HT1080 (cell line): ENCODE results near the gene CLEC17A. TPM values are rescaled to one million over a fixed set of nuclear protein-coding genes. Genes with fewer than 3 reads are reported as not detected.
"Not testable (repeated sequence)": the region's sequence is repeated elsewhere in the genome, so short reads cannot be mapped to it uniquely, and the experiment has no call there.

Source experiments
- DNase-seq: peaks from one replicate; pipeline ENCODE4 v3.0.0-alpha.2; 2015; ENCODE audit warnings: low read depth
- total RNA-seq: library from RNA; depleted of rRNA; stranded (reverse); fragments of >200 nt; shearing (Covaris generic); gene quantifications from 2 replicates; pipeline ENCODE4 v1.2.3, GENCODE V29; 2014

Gene CLEC17A
- total RNA-seq, 1 experiment from 2014 or later, result not detected

DNA sequence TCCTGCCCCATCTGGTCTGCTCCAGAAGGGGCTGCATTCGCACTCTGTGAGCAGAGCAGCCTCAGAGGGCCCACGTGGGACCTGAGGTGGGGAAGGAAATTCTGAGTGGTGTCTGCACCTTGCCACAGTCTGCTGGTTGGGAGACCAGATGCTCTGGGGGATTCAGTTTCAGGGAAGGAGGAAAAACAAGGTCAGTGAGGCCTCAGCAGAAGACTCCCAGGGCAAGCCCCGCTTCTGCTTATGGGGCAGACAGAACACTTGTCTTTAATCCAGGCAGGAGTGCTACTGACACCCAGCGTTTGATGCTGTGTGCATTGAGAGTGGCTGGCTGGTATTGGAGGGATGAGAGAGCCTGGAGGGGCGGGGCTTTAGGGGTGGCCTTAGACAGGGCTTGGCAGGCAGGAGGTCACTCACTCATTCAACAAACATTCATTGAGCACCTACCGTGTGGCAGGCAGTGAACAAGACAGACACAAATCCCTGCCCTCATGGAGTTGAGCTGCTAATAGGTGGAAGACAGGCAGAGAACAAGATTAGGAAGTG is 4.9 kb upstream of the CLEC17A start:
- DNase-seq, result peak; percentile 36

DNA sequence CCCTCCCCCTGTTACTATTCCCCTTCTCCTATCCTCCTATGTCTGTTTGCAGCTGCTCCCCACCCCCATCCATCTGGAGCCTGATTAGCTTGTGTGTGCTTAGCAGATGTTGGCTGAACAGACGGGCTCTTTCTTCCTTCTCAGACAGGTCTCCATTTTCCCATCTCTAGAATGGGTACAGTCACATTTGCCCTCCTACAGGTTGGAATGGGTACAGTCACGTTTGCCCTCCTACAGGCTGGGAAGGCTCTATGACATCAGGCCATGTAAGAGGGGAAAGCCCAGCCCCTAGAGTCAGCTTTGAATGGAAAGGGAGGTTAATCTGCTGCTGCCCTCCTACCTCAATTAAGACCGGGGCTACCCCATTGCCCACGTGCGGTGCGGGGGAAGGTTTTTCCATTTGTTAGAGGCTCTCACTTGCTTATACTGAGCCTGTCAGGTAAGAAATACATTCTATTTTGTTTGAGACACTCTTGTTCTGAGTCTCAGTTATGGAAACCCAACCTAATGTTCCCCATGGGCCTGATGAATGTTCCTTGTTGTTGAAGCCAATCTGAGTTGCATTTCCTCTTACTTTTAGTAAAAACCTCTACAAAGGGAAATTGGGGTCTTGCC is 2.2 kb upstream of the CLEC17A start:
- DNase-seq, result no peak

DNA sequence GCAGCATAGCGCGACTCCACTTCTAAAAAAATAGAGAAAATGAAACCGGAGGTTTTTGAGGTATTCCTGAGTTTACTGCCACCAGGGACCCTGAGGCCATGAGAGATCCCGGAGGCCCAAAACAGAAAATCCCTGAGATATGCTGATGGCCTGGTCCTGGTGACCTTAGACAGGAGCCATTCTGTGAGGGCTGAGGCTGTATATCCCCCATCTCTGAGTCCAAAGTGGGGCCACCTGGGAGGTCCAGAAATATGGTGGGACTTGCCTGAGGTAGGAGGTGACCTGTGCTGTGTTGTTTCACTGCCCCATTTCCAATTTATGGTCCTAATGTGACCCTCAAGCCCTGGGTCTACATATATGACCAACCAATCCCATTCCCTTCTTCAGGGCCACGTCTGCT is 1.5 kb downstream of the CLEC17A start:
- not testable (repeated sequence) for DNase-seq

DNA sequence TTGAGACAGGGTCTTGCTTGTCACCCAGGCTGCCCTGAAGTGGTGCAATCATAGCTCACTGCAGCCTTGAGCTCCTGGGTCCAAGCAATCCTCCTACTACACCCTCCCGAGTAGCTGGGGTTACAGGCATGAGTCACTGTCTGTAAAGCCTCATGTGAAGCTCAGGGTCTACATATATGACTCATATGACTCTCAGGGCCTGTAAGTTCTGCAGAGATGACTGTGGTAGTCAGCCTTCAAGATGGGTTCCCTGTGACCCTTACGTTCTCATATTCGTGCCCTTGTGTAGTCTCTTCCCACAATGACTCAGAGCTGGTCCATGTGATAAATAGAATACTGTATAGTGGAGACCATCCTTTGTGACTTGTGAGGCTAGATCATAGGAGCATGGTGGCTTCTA is 2.3 kb downstream of the CLEC17A start:
- DNase-seq, result peak; percentile 81

DNA sequence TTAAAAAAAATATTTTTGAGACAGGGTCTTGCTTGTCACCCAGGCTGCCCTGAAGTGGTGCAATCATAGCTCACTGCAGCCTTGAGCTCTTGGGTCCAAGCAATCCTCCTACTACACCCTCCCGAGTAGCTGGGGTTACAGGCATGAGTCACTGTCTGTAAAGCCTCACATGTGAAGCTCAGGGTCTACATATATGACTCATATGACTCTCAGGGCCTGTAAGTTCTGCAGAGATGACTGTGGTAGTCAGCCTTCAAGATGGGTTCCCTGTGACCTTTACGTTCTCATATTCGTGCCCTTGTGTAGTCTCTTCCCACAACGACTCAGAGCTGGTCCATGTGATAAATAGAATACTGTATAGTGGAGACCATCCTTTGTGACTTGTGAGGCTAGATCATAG is 6.5 kb downstream of the CLEC17A start:
- DNase-seq, result not testable (repeated sequence)

DNA sequence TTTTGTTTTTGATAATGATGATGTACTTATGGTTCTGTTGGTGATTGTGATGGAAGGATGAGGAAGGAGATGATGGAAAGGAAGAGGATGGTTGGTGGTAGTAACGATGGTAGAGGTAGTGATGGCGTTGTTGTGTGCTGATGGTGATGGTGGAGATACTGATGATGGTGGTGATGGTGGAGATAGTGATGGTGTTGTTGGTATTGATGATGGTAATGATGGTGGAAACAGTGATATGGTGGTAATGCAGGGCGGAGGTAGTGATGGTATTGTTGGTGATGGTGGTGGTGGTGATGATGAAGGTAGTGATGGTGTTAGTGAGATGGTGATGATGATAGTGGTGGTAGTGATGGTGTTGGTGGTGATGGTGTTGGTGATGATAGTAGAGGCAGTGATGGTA is 12.7 kb downstream of the CLEC17A start:
- no peak for DNase-seq

DNA sequence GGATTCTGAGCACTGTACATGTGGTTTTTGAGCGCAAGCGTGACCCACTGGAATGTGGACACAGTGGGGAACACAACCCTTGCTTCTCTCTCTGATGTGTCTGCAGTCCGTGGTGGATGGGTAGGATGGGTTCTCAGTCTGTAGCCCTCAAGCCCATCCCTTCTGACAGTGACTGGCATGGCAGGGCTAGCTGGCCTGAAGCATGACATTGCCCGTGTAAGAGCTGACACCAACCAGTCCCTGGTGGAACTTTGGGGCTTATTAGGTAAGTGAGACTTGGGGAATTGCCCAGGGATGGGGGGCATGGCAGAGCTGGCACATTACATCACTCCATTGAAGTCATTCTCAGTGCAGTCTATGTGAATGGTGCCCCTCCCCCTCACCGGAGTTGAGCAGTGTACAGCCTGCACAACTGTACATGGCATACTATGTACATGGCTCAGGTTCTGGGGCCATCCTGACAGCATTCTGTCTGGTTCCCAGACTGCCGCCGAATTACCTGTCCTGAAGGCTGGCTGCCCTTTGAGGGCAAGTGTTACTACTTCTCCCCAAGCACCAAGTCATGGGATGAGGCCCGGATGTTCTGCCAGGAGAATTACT is 16.8 kb downstream of the CLEC17A start:
- no peak for DNase-seq

DNA sequence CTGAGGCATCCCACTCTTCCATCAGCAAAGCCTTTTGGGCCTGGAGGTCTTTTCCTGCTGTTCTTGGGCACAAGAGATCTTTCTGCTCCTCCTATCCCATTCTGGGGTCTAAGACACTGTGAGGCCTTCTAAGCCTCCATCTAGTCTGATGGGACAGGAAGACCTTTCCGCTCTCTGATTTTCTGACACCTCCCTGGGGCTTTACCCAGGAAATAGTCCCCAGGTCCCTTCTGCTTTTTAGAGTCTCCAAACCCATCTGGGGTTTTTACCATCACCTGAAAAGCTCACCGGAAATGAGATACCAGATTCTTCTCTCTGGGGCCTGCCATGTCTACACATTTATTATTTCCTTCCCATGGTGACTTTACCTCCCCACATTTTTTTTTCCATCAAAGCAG is 21.1 kb downstream of the CLEC17A start:
- DNase-seq, result no peak

DNA sequence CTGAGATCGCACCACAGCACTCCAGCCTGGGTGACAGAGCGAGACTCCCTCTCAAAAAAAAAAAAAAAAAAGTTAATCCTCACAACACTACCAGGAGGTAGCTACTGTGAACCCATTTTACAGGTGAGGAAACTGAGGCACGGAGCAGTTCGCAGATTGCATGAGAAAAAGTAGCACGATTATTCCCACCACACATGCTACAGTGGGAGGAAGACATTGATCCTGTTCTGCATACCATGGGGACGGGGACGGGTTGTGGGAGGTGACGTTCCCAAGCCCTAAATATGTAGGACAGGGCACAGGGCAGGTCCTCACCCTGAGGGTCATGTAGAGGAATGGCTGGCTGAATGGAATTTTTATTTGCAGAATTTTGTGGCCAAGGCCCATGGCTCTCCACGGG is 23.7 kb downstream of the CLEC17A start:
- DNase-seq, result no peak

DNA sequence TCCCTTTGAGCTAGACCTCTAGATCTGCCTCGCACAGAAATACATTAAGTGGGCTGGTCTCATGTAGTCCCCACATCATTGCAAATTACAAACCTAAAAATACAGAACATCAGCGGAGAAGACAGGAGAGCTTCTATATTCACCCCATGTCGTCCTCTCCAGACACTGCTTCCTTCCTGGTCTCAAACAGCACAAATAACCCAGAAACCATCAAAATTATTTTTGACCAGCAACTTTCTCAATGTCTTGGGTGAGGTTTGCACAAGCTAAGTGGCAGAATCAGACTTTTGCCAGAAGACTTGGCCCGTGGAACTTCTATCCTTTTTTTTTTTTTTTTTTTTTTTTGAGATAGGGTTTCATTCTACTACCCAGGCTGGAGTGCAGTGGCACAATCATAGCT is 28.2 kb downstream of the CLEC17A start:
- no peak for DNase-seq

DNA sequence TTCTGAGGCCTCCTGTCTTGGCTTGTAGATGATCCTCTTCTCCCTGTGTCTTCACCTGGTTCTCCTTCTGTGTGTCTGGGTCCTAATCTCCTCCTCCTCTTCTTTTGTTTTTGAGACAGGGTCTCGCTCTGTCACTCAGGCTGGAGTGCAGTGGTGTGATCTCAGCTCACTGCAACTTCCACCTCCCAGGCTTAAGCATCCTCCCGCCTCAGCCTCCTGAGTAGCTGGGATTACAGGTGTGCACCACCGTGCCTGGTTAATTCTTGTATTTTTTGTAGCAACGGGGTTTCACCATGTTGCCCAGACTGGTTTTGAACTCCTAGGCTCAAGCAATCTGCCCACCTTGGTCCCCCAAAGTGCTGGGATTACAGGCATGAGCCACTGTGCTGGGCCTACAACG is 29.4 kb downstream of the CLEC17A start:
- DNase-seq, result not testable (repeated sequence)

DNA sequence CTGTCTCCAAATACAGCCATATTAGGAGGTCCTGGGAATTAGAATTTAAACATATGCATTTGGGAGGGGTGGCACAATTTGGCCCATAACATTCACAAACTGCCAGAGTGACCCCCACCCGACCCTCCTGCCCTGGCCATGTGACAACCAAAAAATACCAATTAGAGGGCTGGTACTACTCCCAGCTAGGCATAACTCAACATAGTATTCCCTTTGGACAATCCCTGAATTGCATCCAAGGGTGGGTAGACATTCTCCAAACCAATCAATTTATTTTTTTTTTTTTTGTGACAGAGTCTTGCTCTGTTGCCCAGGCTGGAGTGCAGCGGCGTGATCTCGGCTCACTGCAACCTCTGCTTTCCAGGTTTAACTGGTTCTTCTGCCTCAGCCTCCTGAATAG is 29.8 kb downstream of the CLEC17A start:
- no peak for DNase-seq

DNA sequence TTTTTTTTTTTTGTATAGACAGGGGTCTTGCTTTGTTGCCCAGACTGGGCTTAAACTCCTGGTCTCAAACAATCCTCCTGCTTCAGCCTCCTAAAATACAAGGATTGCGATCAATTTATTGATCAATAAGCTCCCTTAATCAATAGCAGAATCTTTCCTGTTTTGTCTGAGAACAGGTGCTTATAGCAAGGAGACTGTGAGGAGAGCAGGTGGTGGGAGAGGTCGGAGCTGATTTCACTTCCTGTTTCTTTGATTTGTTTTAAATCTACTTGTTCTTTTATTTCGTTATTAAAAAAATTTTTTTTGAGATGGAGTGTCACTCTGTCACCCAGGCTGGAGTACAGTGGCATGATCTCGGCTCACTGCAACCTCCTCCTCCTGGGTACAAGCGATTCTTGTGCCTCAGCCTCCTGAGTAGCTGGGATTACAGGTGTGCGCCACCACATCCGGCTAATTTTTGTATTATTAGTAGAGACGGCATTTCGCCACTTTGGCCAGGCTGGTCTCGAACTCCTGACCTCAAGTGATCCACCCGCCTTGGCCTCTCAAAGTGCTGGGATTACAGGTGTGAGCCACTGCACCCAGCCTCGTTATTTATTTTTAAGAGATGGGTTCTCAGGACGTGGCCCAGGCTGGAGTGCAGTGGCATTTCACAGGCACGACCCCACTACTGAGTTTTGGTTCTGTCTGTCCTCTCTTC is 30.7 kb downstream of the CLEC17A start:
- DNase-seq, result not testable (repeated sequence)

DNA sequence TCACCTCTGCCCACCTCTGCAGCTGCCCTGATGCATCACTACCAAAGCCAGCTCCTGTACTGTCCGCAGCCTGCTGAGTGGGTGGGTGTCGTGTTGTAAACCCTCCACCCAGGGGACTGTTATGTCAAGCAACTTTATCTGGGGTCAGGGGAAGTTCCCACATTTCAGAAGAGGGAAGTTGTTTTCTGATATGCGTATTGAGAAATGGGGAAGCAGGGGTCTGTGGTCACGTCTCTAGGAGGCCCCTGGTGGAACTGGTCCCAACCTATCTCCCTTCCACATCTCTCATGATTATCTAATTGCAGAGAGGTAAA is 31.2 kb downstream of the CLEC17A start:
- DNase-seq, result no peak

DNA sequence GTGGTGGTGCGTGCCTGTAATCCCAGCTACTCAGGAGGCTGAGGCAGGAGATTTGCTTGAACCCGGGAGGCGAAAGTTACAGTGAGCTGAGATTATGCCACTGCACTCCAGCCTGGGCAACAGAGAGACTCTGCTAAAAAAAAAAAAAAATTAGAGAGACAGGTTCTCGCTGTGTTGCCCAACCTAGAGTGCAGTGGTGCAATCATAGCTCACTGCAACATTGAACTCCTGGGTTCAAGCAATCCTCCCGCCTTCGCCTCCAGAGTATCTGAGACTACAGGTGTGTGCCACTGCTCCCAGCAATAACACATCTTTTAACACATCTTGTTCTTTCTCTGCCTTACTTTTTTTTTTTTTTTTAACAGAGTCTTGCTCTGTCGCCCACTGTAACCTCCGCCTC is 32.7 kb downstream of the CLEC17A start:
- DNase-seq, result no peak

DNA sequence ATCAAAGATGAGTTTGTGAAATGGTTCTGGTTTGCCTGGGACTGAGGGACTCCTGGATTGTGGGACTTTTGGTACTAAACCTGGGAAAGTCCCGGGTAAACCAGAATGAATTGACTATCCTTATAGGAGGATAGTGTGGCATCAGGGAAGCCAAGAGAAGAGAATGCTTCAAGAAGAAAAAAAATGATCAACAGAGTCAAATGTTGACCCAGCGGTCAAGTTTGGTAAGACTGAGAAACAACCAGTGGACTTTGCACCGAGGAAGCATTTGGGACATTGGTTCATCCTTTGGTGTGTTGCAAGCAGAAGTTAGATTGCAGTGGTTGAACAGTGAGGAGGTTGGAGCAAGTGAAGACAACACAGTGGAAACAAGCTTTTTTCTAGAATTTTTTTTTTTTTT is 33.5 kb downstream of the CLEC17A start:
- no peak for DNase-seq

DNA sequence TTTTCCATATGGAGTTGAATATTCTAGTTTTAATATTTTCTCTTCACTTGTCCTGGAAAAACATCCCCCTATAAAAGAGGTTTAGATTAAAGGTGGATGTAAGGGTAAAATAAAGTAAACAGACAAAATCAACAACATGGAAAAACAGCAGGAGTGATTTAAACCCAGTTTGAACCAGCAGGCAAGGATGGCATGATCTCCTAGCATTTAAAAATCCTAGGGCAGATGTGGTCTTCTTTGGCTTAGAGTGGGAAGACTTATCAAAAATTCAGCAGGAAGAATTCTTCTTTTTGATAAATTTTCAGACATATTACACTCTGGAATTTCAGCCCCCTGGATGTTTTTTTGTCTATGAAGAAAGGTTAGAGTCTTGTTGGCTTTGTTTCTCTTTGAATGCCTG is 36.5 kb downstream of the CLEC17A start:
- no peak for DNase-seq

DNA sequence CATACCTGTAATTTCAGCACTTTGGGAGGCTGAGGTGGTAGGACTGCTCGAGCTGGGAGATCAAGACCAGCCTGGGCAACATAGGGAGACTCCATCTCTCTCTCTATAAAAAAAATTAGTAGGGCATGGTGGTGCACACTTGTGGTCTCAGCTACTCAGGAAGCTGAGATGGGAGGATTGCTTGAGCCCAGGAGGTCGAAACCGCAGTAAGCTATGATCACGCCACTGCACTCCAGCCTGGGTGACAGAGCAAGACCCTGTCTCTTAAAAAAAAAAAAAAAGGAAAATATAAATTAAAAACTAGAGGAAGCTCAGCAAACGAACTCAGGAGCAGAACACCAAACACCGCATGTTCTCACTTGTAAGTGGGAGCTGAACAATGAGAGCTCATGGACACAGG is 41.6 kb downstream of the CLEC17A start:
- DNase-seq, result not testable (repeated sequence)

DNA sequence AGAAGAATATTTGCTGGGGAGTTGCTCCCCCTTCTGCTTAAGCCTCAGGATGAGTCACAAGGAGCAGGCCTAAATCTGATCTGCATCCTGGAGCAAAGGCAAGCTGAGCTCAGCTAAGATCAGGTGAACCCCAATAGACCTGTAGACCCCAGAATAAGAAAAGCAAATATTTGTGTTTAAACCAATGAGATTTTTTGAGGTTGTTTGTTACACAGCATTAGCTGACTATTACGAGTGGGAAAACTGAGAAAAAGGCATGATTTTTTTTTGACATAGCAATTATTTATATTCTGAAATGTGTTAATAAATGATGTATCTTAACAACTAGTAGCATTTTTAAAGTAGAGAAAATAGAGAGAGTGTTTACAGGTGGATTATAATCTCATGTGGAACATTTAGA is 46.7 kb downstream of the CLEC17A start:
- no peak for DNase-seq

DNA sequence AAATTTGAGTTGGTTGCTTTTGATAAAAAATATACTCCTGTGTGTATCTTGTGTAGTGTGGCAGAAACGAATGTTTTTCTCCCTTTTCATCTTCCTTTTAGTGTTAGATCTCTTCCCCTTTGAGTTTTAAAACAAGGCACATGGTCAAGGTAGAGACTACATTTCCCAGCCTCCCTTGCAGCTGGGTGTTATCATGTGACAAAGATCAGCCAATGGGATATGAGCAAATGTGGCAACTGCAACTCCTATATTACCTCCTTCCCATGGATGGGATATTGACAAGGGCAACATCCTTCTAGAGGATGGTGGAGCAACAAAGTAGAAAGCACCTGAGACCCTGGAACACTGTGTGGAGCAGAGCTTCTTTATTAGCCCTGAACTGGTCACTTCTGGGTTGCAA is 49.4 kb downstream of the CLEC17A start:
- peak; percentile 56 for DNase-seq

DNA sequence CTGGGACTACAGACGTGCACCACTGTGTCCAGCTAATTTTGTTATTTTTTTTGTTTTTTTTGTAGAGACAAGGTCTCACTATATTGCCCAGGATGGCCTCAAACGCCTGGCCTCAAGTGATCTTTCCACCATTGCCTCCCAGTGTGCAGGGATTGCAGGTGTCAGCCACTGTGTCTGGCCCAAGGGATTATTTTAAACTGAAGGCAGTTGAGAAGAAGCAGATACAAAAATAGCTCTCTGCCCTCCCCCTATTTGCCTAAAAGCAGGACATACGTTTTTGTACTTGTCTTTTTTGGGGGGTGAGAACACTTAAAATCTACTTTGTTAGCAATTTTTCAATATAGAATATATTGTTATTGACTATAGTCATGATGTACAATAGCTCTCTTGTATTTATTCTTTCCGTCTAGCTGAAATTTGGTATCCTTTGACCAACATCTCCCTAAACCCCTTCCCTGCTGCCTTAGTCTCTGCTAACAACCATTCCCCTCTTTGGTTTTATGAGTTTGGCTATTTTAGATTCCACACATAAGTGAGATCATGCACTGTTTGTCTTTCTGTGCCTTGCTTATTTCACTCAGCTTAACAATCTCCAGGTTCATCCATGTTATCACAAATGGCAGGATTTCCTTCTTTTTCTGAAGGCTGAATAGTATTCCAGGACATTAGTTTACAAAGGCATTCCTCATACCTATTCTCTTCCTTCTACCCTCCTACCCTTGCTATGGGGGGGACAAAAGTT is 56.8 kb downstream of the CLEC17A start:
- DNase-seq, result no peak

DNA sequence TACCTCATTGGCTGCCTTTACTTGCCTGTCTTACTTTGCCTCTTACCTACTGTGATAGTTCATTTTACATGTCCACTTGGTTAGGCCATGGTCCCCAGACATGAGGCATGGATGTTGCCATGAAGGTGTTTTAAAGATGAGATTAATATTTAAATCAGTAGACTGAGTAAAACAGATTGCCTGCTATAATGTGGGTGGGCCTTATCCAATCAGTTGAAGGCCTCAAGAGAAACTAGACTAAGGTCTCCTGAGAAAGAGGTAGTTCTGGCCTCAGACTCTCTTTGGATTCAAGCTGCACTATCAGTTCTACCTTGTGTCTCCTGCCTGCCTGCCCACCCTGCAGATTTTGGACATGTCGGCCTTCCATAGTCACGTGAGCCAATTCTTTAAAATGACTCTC is 65.6 kb downstream of the CLEC17A start:
- no peak for DNase-seq
